Natural killer cell (primary cell): Measurements from ENCODE around the gene FAM171A1. TPM values are rescaled to one million over a fixed set of nuclear protein-coding genes. Genes with fewer than 3 reads are reported as not detected.

ENCODE experiments used
- ATAC-seq, 3 donors: fragments of 150-1000 bp in 2 of 3; fragments of 200-7000 bp in 1 of 3; cut with Tn5 transposase; 1 replicate in 1 of 3; 2 replicates in 2 of 3; pipeline ENCODE4 v1.10.0; 2021; ENCODE audit warnings: mild to moderate bottlenecking in 2 of 3, moderate library complexity in 2 of 3
- DNase-seq, 2 donors: peaks; one replicate each; pipeline versions ENCODE4 v3.0.0 to v3.0.0-alpha.2; 2013 to 2021; ENCODE audit warnings: mixed read lengths in 1 of 2
- H3K27ac ChIP-seq: one replicate; pipeline ENCODE4 v1.5.1; 2013; ENCODE audit warnings: mild to moderate bottlenecking, low read length
- H3K27me3 ChIP-seq: one replicate; pipeline ENCODE4 v1.6.1; 2013; ENCODE audit warnings: low read length; ENCODE audit not compliant: control insufficient read depth, insufficient read depth
- H3K36me3 ChIP-seq: one replicate; pipeline ENCODE4 v1.6.1; 2013; ENCODE audit warnings: low read length; ENCODE audit not compliant: control insufficient read depth, insufficient read depth
- H3K4me1 ChIP-seq: one replicate; pipeline ENCODE4 v1.6.1; 2013; ENCODE audit warnings: low read length; ENCODE audit not compliant: control insufficient read depth, insufficient read depth
- H3K4me3 ChIP-seq: one replicate; pipeline ENCODE4 v1.5.1; 2013; ENCODE audit warnings: low read length
- H3K9me3 ChIP-seq: one replicate; pipeline ENCODE4 v1.6.1; 2013; ENCODE audit warnings: low read length; ENCODE audit not compliant: control insufficient read depth, insufficient read depth
- H3K27ac Mint-ChIP-seq, 2 donors: one replicate each; pipeline ENCODE4 v1.8.0; 2022; ENCODE audit warnings: mild to moderate bottlenecking in 2 of 2, mixed read lengths in 2 of 2, moderate library complexity in 1 of 2
- H3K27me3 Mint-ChIP-seq, 2 donors: one replicate each; pipeline ENCODE4 v1.8.0; 2022; ENCODE audit warnings: low read depth in 2 of 2, mixed read lengths in 2 of 2
- H3K36me3 Mint-ChIP-seq: one replicate; pipeline ENCODE4 v1.8.0; 2022; ENCODE audit warnings: mixed read lengths
- H3K4me1 Mint-ChIP-seq, 2 donors: one replicate each; pipeline ENCODE4 v1.8.0; 2022; ENCODE audit warnings: mixed read lengths in 2 of 2
- H3K4me3 Mint-ChIP-seq: one replicate; pipeline ENCODE4 v1.8.0; 2022; ENCODE audit warnings: mild to moderate bottlenecking, moderate library complexity, mixed read lengths
- H3K9me3 Mint-ChIP-seq, 2 donors: one replicate each; pipeline ENCODE4 v1.8.0; 2022; ENCODE audit warnings: mixed read lengths in 2 of 2
- CTCF ChIP-seq: fragments of 200-600 bp; IDR thresholded peaks from one replicate; pipeline ENCODE4 v1.8.0; 2022; ENCODE audit warnings: antibody characterized with exemption
- WGBS: methylation state at CpG from one replicate; pipeline ENCODE4 v1.1.7; 2013; ENCODE audit warnings: missing lambda C conversion rate; ENCODE audit not compliant: insufficient coverage; 5-methylcytosine and 5-hydroxymethylcytosine counted together
- intact Hi-C: fragments of 100-400 bp; cut with micrococcal nuclease; formaldehyde crosslinking; loops from one replicate; pipeline ENCODE4 v1.14.2; 2022
- total RNA-seq, 4 donors: library from RNA; stranded (reverse); fragments of 120-200 nt in 1 of 4; gene quantifications; one replicate each; pipeline versions ENCODE4 v1.2.3 to v1.2.4, GENCODE V29; 2013 to 2022

FAM171A1 gene
- total RNA-seq, 3 donors from 2014 or later (not counting 1 experiment from before 2014, with no cell fraction given) = 0.99 to 2.3 (median 1.6) TPM

GRCh38 chr10:15254808-15255648 lies 116.1 kb downstream of the FAM171A1 start:
- peaks cover 14% of the 10 kb centered on the region for H3K4me1 ChIP-seq
- H3K4me3 Mint-ChIP-seq = peak overlapping the region; percentile 82
- H3K9me3 ChIP-seq = no peaks in the 10 kb centered on the region
- TF ChIP-seq CTCF = no peak
- DNase-seq = peak in 1 of 2 donors; percentile 45
- peak overlapping the region in 1 of 2 donors; percentile 81 for H3K27ac Mint-ChIP-seq
- no peaks in the 10 kb centered on the region for H3K27me3 ChIP-seq
- H3K27ac ChIP-seq = no peak overlapping the region
- intact Hi-C loops = no loop called here
- WGBS = 48% methylated on average over 8 of the region's 10 CpGs
- peak in 2 of 3 donors; percentile 15 to 49 for ATAC-seq
- H3K9me3 Mint-ChIP-seq = no peaks in the 10 kb centered on the region
- no peaks in the 10 kb centered on the region for H3K36me3 ChIP-seq
- H3K4me3 ChIP-seq = peak overlapping the region; percentile 39
- H3K4me1 Mint-ChIP-seq = peaks cover 7 to 11% of the 10 kb centered on the region in 2 donors
- H3K36me3 Mint-ChIP-seq = no peaks in the 10 kb centered on the region
- peaks cover 6% of the 10 kb centered on the region in 2 donors for H3K27me3 Mint-ChIP-seq

GRCh38 chr10:15253951-15254807 lies 116.9 kb downstream of the FAM171A1 start:
- Histone ChIP-seq H3K36me3 (no peaks in the 10 kb centered on the region), H3K27ac (no peak overlapping the region), H3K4me1 (peaks cover 14% of the 10 kb centered on the region), H3K9me3 (no peaks in the 10 kb centered on the region), H3K27me3 (no peaks in the 10 kb centered on the region), H3K4me3 (peak overlapping the region; percentile 39)
- intact Hi-C loops = no loop called here
- Mint-ChIP-seq H3K27ac (peak overlapping the region in 1 of 2 donors; percentile 81), H3K27me3 (peaks cover 6% of the 10 kb centered on the region in 2 donors), H3K9me3 (no peaks in the 10 kb centered on the region), H3K4me1 (peaks cover 7 to 11% of the 10 kb centered on the region in 2 donors), H3K36me3 (no peaks in the 10 kb centered on the region), H3K4me3 (peak overlapping the region; percentile 82)
- no peak for TF ChIP-seq CTCF
- 56% methylated on average over 14 of the region's 16 CpGs for WGBS
- peak in 1 of 2 donors; percentile 39 for DNase-seq
- ATAC-seq = no peak

- Mint-ChIP-seq H3K4me1 (peaks cover 7 to 11% of the 10 kb centered on the region in 2 donors), H3K27me3 (peaks cover 6% of the 10 kb centered on the region in 2 donors), H3K27ac (no peak overlapping the region), H3K36me3 (no peaks in the 10 kb centered on the region), H3K4me3 (no peak overlapping the region), H3K9me3 (no peaks in the 10 kb centered on the region)
- Histone ChIP-seq H3K27ac (no peak overlapping the region), H3K4me3 (no peak overlapping the region), H3K27me3 (no peaks in the 10 kb centered on the region), H3K4me1 (peaks cover 14% of the 10 kb centered on the region), H3K36me3 (no peaks in the 10 kb centered on the region), H3K9me3 (no peaks in the 10 kb centered on the region)
- no peak for DNase-seq
- 94% methylated on average over 11 of the region's 11 CpGs for WGBS
- intact Hi-C loops = no loop called here
- no peak for ATAC-seq
- no peak for TF ChIP-seq CTCF
These were observed 118.7 kb downstream of the FAM171A1 start for GRCh38 chr10:15252396-15252795.
